Measurements from ENCODE around the gene PROCA1. TPM values are rescaled to one million over a fixed set of nuclear protein-coding genes. Genes with fewer than 3 reads are reported as not detected.

Gene PROCA1
- total RNA-seq, 1 donor, result 0.36 TPM

DNA sequence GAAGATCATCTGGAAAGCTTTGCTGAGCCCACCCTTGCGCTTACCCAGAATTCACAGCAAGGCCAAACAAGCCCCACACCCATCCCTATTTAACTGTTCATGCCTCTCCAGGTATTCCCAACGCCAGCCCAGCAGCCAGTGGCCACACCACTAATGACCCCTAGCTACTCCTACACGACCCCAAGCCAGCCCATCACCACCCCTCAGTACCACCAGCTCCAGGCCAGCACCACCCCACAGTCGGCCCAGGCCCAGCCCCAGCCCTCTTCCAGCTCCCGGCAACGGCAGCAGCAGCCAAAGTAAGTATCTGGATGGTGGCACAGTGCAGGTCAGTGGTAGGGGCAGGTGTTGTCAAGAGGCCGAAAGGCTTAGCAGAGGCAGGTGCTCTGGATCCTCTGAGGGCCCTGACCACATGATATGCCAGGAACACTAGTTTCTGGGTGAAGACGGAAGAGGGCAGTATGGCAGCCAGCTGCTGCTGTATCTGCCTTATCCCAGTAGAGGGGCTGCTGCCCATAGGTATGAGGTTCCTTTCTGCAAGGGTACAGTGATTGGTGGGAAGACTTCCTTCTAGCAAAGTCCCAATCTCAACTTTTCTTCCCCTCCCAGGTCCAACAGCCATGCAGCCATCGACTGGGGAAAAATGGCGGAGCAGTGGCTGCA lies 10.7 kb downstream of the PROCA1 start:
- Histone ChIP-seq H2AFZ (ENCODE audit: low read length) (no peak overlapping the region), H3K9me3 (ENCODE audit: low read depth, low read length) (no peaks in the 10 kb centered on the region), H3K79me2 (ENCODE audit: insufficient read depth, low read length) (no peaks in the 10 kb centered on the region), H3K4me2 (ENCODE audit: insufficient read depth, low read length) (no peak overlapping the region), H3K27ac (ENCODE audit: low read depth, low read length) (no peak overlapping the region), H3K4me3 (ENCODE audit: insufficient read depth, low read length) (no peak overlapping the region), H3K27me3 (ENCODE audit: insufficient read depth, low read length) (no peaks in the 10 kb centered on the region), H4K20me1 (ENCODE audit: insufficient read depth, low read length) (peaks cover 6% of the 10 kb centered on the region), H3K36me3 (ENCODE audit: insufficient read depth, low read length) (peaks cover 76% of the 10 kb centered on the region), H3K4me1 (ENCODE audit: insufficient read depth, low read length) (no peaks in the 10 kb centered on the region)
- peak; percentile 77 for DNase-seq (ENCODE audit: insufficient read length, low spot score, missing footprints)
- TF ChIP-seq, protein P1, sequence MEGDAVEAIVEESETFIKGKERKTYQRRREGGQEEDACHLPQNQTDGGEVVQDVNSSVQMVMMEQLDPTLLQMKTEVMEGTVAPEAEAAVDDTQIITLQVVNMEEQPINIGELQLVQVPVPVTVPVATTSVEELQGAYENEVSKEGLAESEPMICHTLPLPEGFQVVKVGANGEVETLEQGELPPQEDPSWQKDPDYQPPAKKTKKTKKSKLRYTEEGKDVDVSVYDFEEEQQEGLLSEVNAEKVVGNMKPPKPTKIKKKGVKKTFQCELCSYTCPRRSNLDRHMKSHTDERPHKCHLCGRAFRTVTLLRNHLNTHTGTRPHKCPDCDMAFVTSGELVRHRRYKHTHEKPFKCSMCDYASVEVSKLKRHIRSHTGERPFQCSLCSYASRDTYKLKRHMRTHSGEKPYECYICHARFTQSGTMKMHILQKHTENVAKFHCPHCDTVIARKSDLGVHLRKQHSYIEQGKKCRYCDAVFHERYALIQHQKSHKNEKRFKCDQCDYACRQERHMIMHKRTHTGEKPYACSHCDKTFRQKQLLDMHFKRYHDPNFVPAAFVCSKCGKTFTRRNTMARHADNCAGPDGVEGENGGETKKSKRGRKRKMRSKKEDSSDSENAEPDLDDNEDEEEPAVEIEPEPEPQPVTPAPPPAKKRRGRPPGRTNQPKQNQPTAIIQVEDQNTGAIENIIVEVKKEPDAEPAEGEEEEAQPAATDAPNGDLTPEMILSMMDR (IDR thresholded peaks at IDR 0.05; ENCODE audit: extremely low read depth, low read depth, low read length), result no peak

- no peaks in the 10 kb centered on the region for H3K27me3 ChIP-seq (ENCODE audit: insufficient read depth, low read length)
- H3K4me3 ChIP-seq (ENCODE audit: insufficient read depth, low read length), result no peak overlapping the region
- no peak overlapping the region for H3K27ac ChIP-seq (ENCODE audit: low read depth, low read length)
- H3K4me2 ChIP-seq (ENCODE audit: insufficient read depth, low read length), result no peak overlapping the region
- no peaks in the 10 kb centered on the region for H3K9me3 ChIP-seq (ENCODE audit: low read depth, low read length)
- H2AFZ ChIP-seq (ENCODE audit: low read length), result no peak overlapping the region
- H4K20me1 ChIP-seq (ENCODE audit: insufficient read depth, low read length), result peaks cover 6% of the 10 kb centered on the region
- H3K36me3 ChIP-seq (ENCODE audit: insufficient read depth, low read length), result peaks cover 83% of the 10 kb centered on the region
- H3K79me2 ChIP-seq (ENCODE audit: insufficient read depth, low read length), result no peaks in the 10 kb centered on the region
- H3K4me1 ChIP-seq (ENCODE audit: insufficient read depth, low read length), result no peaks in the 10 kb centered on the region
- TF ChIP-seq, protein P1 (IDR thresholded peaks at IDR 0.05; ENCODE audit: extremely low read depth, low read depth, low read length), result no peak
- DNase-seq (ENCODE audit: insufficient read length, low spot score, missing footprints), result no peak
Observed at GRCh38 chr17:28700278-28700677, 11.4 kb downstream of the PROCA1 start.

DNA sequence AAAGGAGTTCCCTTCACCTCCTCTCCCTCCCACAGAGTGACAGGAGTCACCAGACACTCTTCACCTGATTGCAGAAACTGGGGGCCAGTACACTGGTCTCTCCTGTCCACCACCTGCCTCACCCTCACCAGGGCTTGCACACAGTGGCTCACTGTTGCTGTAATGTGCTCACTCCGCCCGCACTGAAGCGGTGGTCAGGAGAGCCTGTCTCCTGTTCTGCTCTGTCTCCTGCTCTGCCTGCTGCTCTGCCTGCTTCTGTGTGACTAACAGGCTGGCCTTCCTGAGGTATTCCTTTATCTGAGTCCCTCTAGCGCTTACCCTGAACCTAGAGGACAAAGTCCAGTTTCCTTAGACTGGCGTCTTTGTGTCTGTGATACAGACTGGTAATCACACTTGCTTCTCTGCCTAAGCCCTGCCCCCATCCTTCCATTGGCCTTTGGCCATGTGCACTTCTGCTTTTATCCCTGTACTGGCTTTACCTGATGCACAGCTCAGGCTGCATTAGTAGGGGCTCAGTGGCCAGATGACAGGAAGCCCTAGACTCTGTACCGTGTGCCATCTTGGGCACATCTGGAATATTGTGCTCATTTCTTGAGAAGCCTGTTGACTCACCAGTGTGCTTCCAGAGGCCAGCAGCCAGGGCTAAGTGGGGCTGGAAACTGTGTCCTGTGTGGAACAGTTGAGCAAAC lies 13.3 kb downstream of the PROCA1 start:
- Histone ChIP-seq H3K27me3 (ENCODE audit: insufficient read depth, low read length) (no peaks in the 10 kb centered on the region), H4K20me1 (ENCODE audit: insufficient read depth, low read length) (peaks cover 6% of the 10 kb centered on the region), H2AFZ (ENCODE audit: low read length) (no peak overlapping the region), H3K4me1 (ENCODE audit: insufficient read depth, low read length) (no peaks in the 10 kb centered on the region), H3K9me3 (ENCODE audit: low read depth, low read length) (no peaks in the 10 kb centered on the region), H3K4me3 (ENCODE audit: insufficient read depth, low read length) (no peak overlapping the region), H3K79me2 (ENCODE audit: insufficient read depth, low read length) (no peaks in the 10 kb centered on the region), H3K27ac (ENCODE audit: low read depth, low read length) (no peak overlapping the region), H3K36me3 (ENCODE audit: insufficient read depth, low read length) (peaks cover 100% of the 10 kb centered on the region), H3K4me2 (ENCODE audit: insufficient read depth, low read length) (no peak overlapping the region)
- DNase-seq (ENCODE audit: insufficient read length, low spot score, missing footprints), result peak; percentile 64
- TF ChIP-seq, protein P1 (IDR thresholded peaks at IDR 0.05; ENCODE audit: extremely low read depth, low read depth, low read length), result no peak

GRCh38 chr17:28693869-28694268 lies 17.8 kb downstream of the PROCA1 start:
- no peak overlapping the region for H2AFZ ChIP-seq (ENCODE audit: low read length)
- H3K79me2 ChIP-seq (ENCODE audit: insufficient read depth, low read length), result no peaks in the 10 kb centered on the region
- H3K27me3 ChIP-seq (ENCODE audit: insufficient read depth, low read length), result no peaks in the 10 kb centered on the region
- H3K4me1 ChIP-seq (ENCODE audit: insufficient read depth, low read length), result no peaks in the 10 kb centered on the region
- no peak overlapping the region for H3K4me3 ChIP-seq (ENCODE audit: insufficient read depth, low read length)
- peaks cover 2% of the 10 kb centered on the region for H4K20me1 ChIP-seq (ENCODE audit: insufficient read depth, low read length)
- H3K36me3 ChIP-seq (ENCODE audit: insufficient read depth, low read length), result peaks cover 86% of the 10 kb centered on the region
- no peaks in the 10 kb centered on the region for H3K9me3 ChIP-seq (ENCODE audit: low read depth, low read length)
- no peak for DNase-seq (ENCODE audit: insufficient read length, low spot score, missing footprints)
- TF ChIP-seq, protein P1 (IDR thresholded peaks at IDR 0.05; ENCODE audit: extremely low read depth, low read depth, low read length), result no peak
- no peak overlapping the region for H3K27ac ChIP-seq (ENCODE audit: low read depth, low read length)
- H3K4me2 ChIP-seq (ENCODE audit: insufficient read depth, low read length), result no peak overlapping the region

Data from osteoblast (primary cell).